ENCODE results near the gene FUZ.

- TF ChIP-seq USF1 (IDR thresholded peaks at IDR 0.05) (no peak), RAD21 (IDR thresholded peaks at IDR 0.05; ENCODE audit: low read depth) (peak; percentile 3; the same call in 1 of the 2 replicates), CEBPB (IDR thresholded peaks at IDR 0.05) (no peak), TAF1 (IDR thresholded peaks at IDR 0.05; ENCODE audit: low read depth) (no peak), EP300 (IDR thresholded peaks at IDR 0.05; ENCODE audit: borderline replicate concordance) (no peak), EGR1 (IDR thresholded peaks at IDR 0.05) (no peak), CREB1 (IDR thresholded peaks at IDR 0.05; ENCODE audit: low read depth) (no peak), TCF12 (IDR thresholded peaks at IDR 0.05; ENCODE audit: low read depth) (no peak), TEAD4 (IDR thresholded peaks at IDR 0.05) (no peak), MAX (IDR thresholded peaks at IDR 0.05) (no peak)
- TF ChIP-seq, protein P1, sequence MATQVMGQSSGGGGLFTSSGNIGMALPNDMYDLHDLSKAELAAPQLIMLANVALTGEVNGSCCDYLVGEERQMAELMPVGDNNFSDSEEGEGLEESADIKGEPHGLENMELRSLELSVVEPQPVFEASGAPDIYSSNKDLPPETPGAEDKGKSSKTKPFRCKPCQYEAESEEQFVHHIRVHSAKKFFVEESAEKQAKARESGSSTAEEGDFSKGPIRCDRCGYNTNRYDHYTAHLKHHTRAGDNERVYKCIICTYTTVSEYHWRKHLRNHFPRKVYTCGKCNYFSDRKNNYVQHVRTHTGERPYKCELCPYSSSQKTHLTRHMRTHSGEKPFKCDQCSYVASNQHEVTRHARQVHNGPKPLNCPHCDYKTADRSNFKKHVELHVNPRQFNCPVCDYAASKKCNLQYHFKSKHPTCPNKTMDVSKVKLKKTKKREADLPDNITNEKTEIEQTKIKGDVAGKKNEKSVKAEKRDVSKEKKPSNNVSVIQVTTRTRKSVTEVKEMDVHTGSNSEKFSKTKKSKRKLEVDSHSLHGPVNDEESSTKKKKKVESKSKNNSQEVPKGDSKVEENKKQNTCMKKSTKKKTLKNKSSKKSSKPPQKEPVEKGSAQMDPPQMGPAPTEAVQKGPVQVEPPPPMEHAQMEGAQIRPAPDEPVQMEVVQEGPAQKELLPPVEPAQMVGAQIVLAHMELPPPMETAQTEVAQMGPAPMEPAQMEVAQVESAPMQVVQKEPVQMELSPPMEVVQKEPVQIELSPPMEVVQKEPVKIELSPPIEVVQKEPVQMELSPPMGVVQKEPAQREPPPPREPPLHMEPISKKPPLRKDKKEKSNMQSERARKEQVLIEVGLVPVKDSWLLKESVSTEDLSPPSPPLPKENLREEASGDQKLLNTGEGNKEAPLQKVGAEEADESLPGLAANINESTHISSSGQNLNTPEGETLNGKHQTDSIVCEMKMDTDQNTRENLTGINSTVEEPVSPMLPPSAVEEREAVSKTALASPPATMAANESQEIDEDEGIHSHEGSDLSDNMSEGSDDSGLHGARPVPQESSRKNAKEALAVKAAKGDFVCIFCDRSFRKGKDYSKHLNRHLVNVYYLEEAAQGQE (IDR thresholded peaks at IDR 0.05; ENCODE audit: low read depth), result no peak
These were observed 13.2 kb downstream of the FUZ start for GRCh38 chr19:49799798-49800376.
